Stimulated activated CD4-positive, alpha-beta T cell treated with anti-CD3 and anti-CD28 coated beads, Interleukin-12 subunit alpha, Interleukin-12 subunit beta, amount 100 ng/mL, for 24 hours (primary cell): ENCODE measurements around the gene YBEY.
A peak's percentile ranks its signal among the peaks of the same experiment; 100 is the strongest.
"Not testable (repeated sequence)": the region's sequence is repeated elsewhere in the genome, so short reads cannot be mapped to it uniquely, and the experiment has no call there.

Experiments
- DNase-seq, 2 experiments: peaks; one replicate each; pipeline ENCODE4 v3.0.0-alpha.2; 2020; ENCODE audit warnings: low read depth in 2 of 2

YBEY gene

DNA sequence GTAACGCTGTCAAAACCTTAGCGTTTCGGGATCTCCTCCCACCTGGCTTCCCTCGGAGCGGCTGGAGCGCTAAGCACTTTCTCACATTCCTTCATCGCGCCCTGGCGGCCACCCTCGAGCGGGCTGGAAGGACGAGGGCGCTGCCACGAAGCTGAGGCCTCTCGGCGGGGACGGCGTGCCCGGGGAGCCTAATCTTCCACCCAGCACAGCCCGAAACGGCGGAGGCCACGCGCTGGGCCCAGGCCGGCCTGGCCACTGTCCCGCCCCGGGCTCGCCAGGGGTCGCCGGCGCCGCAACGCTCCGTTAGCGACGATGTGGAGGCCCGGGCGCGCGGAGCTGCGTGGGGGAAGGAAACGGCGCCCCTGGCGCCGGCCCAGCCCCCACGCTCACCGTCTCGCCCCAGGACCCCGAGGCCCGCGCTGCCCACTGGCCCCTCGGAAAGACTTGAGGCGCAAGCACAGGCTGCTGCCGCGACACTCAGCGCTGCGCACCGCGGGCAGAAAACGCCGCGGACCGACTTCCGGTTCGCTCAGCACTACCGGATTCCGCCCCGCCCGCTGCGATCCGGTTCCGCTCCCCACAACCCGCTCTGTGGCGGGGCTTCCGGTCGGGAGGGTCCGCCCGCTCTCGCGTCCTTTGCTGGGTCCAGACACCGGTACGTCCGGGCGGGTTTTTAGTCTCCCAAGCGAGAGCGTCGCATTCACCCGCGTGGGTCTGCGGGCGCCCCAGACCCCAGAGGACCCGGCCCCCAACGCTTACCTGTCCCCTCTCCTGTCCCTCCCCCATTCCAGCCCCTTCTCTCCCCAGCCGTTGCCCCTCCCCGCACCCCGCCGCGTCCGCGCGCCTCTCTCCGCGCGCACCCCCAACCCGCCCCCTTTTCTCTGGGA, at the start of gene YBEY:
YBEY (plus strand) TSS at position 582 of the 887 bp plus-strand sequence. CDS start 572 bp downstream, outside the sequence.
- DNase-seq = peak; percentile 73 to 82

DNA sequence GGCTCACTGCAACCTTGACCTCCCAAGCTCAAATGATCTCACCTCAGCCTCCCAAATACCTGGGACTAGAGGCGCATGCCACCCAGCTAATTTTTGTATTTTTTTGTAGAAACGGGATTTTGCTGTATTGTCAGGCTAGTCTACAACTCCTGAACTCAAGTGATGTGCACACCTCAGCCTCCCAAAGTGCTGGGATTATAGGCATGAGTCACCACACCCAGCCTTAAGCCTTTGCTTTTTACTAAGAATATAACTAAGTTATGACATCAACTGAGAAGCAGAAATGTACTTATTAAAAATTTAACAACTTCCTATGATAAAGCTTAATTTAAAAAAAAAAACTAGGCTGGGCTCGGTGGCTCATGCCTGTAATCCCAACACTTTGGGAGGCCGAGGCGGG, 48.7 kb upstream of the YBEY start:
- no peak for DNase-seq

DNA sequence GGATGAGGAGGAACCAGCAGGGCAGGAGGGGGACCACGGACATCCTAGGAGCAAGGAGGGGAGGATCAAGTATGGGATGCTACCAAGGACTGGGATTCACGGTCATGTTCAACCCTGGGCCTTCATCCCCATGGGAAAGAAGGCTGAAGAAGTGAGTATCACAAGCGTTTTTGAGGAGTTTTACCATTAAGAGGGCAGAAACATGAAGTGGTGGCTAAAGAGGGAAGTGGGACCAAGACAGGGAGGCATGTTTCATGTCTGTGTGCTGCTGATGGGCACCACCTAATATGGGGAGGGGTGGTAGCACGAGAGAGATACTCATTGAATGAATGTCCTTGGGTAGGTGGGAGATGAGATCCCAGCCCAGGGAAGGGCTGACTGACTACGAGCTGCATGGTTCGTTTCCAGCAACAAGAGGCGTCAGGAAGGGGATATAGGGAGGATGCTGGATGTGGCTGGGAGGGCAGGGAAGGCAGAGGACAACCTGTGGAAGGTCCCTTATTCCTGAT, 46.3 kb upstream of the YBEY start:
- DNase-seq = no peak

DNA sequence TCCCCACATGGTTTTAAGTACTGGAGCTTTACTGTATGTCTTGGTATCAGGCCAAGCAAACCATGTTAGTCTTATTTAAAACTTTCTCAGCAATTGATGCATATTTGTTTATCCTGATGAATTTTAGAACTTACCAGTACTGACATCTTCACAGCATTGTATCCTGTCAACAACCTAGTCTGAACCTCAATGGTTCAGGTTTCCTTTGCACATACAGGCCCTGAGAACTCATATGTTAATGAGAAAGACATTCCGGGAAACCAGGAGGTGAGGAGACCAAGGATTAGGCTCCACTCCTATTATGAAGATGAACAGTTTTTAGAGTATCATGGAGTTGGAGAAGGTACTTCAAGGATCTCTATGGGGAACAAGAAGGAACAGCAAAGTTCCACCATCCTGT, 44.6 kb upstream of the YBEY start:
- DNase-seq = not testable (repeated sequence)

GRCh38 chr21:46243325-46243724, 42.8 kb upstream of the YBEY start:
- no peak for DNase-seq

DNA sequence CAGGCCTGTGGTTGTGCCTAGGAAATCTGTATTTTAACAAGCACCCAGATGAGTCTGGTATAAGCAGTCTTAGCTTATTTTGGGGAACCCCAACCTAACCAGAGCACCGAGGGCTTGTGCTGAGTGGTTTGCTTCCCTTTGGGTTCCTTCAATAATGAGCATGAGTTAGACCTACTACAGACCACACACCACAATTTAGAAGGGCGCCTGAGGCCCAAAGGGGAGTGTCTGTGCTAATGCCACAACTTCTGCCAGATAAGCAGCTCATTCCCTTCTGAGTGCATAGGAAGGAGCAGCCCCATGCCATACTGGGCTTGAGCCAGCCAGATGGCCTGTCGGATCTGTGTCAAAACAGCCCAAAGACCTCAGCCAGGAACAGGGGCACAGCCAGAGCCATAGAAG, 42.2 kb upstream of the YBEY start:
- no peak for DNase-seq

GRCh38 chr21:46244602-46245001, 41.5 kb upstream of the YBEY start:
- no peak for DNase-seq

DNA sequence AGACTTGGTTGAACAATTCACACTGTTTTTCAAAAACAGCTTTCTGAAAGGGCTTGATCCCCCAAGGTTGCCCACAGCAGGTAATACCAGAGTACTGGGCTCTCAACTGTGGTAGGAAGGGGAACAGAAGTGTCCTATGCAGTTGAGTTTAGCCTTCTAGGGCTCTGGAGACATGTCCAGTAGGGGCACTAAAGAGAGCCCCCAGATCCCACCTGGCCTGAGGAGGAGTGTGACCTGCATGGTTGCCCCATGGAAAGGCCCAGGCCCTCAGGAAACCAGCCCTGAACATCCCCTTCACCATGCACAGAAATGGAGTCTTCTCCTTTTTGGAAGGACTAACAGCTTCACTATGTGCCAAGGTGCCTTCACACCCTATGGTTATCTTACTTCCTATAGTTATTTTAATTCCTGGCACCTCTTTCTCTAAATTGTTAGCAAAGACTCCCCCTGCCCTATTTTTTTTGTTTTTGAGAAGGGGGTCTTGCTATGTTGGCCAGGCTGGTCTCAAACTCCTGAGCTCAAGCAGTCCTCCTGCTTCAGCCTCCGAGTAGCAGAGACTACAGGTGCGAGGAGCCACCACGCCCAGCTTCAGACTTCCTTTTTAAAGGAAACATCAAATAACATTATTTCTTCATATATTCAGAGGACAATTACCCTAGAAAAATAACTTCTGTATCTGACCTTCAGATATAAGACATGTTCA, 40.8 kb upstream of the YBEY start:
- no peak for DNase-seq

GRCh38 chr21:46246345-46246744, 39.8 kb upstream of the YBEY start:
- no peak for DNase-seq

DNA sequence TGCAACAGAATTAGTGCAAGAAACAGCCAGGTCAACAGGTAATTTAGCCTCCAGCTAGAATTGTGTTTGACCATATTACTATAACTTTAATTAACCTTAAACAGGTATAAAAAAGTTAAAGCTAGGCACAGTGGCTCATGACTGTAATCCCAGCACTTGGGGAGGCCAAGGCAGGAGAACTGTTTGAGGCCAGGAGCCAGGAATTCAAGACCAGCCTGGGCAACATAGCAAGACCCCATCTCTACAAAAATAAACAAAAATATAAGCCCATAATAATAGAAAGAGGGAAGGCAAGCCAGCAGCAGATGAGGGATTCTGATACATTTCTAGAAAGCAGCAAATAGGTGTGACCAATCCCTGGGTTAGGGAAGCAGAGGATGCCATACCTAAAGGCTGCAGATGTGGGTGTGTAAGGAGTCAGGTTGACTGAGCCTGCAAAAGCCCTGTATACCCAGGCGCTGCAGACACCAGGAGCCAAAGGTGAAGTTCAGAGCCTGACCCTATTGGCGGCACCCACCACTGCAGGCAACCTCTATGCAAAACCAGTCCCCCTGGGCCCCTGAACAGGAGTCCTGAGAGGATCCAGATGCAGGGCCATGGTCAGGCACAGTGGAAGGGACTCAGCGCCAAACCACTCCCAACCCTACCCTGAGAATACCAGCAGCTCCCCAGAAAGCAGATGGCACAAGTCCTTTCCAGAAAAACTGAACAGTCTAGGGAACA, 38.3 kb upstream of the YBEY start:
- no peak for DNase-seq

- DNase-seq = no peak
These were observed 37.7 kb upstream of the YBEY start for GRCh38 chr21:46248422-46248782.

GRCh38 chr21:46248827-46249226, 37.3 kb upstream of the YBEY start:
- DNase-seq = no peak

DNA sequence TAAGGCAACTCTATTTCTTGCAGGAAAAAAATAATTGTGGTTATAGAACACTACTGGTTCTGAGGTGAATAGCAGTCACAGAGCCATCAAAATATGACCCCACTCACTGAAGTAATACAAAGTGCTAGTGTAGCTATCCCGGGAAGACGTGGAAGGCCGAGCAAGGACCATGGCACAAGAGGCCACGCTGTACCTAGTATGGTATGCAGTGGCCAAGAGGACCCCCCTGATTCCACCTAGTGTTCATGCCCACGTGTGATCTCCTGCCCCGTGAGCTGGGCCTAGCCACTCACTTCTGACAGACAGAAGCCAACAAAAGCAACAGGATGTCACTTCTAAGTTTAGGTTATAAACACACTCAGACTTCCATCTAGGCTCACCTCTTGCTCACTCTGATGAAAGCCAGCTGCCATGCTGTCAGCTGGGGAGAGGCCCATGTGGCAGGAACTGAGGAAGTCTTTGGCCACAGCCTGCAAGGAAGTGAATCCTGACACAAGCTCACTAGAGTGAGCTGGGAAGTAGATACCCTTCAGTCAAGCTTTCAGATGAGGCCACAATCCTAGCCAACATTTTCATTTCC, 35.9 kb upstream of the YBEY start:
- DNase-seq = no peak

GRCh38 chr21:46252840-46253239, 33.3 kb upstream of the YBEY start:
- no peak for DNase-seq

- peak in 1 of 2 experiments; percentile 18 for DNase-seq
These were observed 32.5 kb upstream of the YBEY start for GRCh38 chr21:46253610-46254124.

DNA sequence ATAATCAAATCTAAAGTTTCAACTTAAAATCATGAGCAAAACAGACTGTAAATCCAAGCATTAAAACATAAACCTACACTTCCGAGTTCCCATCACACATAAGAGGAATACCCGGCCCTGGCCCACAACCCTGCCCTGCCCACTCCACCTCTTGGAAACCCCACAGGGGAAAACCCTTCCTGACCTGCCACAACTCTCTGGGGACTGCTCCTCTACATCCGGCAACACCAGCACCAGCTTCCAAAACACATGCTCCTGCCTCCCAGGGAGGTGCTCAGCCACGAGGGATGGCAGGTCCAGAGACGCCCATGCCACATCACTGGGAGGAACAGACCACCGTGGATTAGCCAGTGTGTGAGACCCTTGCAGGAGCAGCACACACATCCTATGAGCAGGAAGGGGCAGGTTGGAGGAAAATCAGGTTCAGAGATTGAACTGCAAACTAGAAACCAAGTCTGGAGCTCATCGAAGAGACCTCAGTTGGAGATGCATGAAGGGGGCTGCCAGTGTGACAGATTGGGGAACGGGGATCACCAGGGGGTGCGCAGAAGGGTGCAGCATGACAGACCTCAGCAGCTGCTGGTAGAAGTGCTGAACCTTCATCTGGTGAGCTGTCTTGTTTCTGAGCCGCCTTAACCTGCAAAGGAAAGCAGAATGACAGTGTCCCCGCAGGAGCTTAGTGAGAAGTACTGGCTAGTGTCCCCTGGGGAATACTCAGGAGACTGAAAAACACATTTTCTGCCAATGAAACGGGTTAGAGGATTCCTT, 31.8 kb upstream of the YBEY start:
- DNase-seq = no peak

DNA sequence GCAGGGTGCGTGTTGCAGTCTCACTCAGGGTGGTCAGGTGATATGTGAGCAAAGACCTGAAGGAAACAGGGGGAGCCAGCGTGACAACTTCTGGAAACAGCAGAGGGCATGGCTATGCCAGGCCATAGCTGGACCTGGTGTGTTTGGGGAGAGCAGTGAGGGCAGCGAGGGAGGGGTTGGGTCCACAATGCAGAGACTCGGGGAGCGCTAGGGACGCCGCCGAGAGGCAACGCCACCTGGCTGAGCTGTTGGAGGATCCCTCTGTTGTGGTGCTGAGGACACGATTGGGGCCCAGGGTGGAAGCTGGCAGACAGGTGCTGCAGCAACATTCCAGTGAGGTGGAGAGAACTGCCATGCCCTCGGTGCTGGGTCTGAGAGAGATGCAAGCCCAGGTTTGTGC, 31.0 kb upstream of the YBEY start:
- no peak for DNase-seq

GRCh38 chr21:46255758-46256337, 30.3 kb upstream of the YBEY start:
- DNase-seq = no peak

GRCh38 chr21:46256501-46256994, 29.6 kb upstream of the YBEY start:
- DNase-seq = no peak

DNA sequence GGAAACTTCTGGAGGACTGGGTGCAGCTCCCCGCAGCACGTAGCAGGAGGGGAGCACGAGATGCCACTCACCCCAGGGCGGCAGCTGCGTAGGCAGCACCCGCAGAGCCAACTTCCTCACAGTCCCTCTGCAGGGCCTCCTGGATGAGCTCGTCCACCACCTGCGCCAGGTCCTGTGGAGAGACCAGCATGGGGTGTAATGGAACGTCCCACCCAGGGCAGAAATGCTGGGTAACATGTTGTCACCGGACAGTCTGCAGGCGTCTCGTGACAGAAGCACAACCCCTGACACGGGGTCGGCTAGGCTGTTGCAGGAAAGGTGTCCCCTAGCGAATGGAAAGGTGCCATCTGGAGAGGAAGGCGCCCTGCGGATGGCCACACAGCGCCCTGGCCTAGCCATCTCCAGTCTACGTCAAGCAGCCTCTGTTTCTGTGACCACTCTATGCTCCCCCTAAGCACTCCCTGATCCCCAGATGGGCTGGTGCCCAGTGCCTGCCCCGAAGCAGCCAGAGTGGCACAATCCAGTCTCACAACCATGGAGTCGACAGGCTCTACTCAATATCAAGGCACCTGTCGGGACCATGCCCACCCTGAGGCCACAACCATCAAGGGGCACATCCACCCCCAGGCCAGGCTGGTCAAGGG, 22.0 kb upstream of the YBEY start:
- no peak for DNase-seq
